Body of pancreas (tissue), 4 donors: ENCODE measurements around the gene HOXB1.

Experiments
- CTCF ChIP-seq, 7 experiments: fragments of 450-650 bp in 4 of 7; fragments of 200-600 bp in 3 of 7; sonication (generic) in 3 of 7; IDR thresholded peaks; one replicate each; pipeline ENCODE4 v1.5.1; 2016 to 2019; ENCODE audit warnings: antibody characterized with exemption in 7 of 7
- POLR2A ChIP-seq, 3 donors: fragments of 450-650 bp; IDR thresholded peaks; one replicate each; pipeline ENCODE4 v1.6.1; 2016; ENCODE audit warnings: antibody characterized with exemption in 3 of 3, mild to moderate bottlenecking in 2 of 3

- no peak for TF ChIP-seq CTCF (IDR thresholded peaks at IDR 0.05)
- no peak for TF ChIP-seq POLR2A (IDR thresholded peaks at IDR 0.05)
Observed at GRCh38 chr17:48556229-48556575, 25.4 kb upstream of the HOXB1 start.
